GM20431 (cell line): Measurements from ENCODE around the gene NSMCE1.
"Not testable (repeated sequence)": the region's sequence is repeated elsewhere in the genome, so short reads cannot be mapped to it uniquely, and the experiment has no call there.

Source experiments
- in situ Hi-C: fragments of 300-500 bp; cut with MseI, MboI; formaldehyde crosslinking; loops from one replicate; pipeline ENCODE4 v1.15.0; 2020; ENCODE audit warnings: low sequenced_read_pairs; ENCODE audit not compliant: unreplicated experiment

NSMCE1 gene

GRCh38 chr16:27222249-27223225 lies 46.0 kb downstream of the NSMCE1 start:
- in situ Hi-C loops: no loop called here

GRCh38 chr16:27221576-27222248 lies 46.9 kb downstream of the NSMCE1 start:
- in situ Hi-C loops: no loop called here

- in situ Hi-C loops: no loop called here
Observed at GRCh38 chr16:27220991-27221390, 47.6 kb downstream of the NSMCE1 start.

GRCh38 chr16:27220527-27220926 lies 48.0 kb downstream of the NSMCE1 start:
- in situ Hi-C loops: no loop called here

GRCh38 chr16:27220120-27220519 lies 48.5 kb downstream of the NSMCE1 start:
- in situ Hi-C loops: no loop called here

GRCh38 chr16:27219161-27219560 lies 49.4 kb downstream of the NSMCE1 start:
- in situ Hi-C loops: no loop called here

GRCh38 chr16:27218756-27219155 lies 49.8 kb downstream of the NSMCE1 start:
- in situ Hi-C loops: no loop called here

- in situ Hi-C loops: no loop called here
Observed at GRCh38 chr16:27217256-27217655, 51.3 kb downstream of the NSMCE1 start.

- in situ Hi-C loops: no loop called here
Observed at GRCh38 chr16:27216297-27216885, 52.2 kb downstream of the NSMCE1 start.

GRCh38 chr16:27215660-27216059 lies 52.9 kb downstream of the NSMCE1 start:
- in situ Hi-C loops: no loop called here

GRCh38 chr16:27214084-27214961 lies 54.2 kb downstream of the NSMCE1 start:
- in situ Hi-C loops: no loop called here

- in situ Hi-C loops: no loop called here
Observed at GRCh38 chr16:27211026-27211425, 57.5 kb downstream of the NSMCE1 start.

- in situ Hi-C loops: no loop called here
Observed at GRCh38 chr16:27210174-27210573, 58.4 kb downstream of the NSMCE1 start.

GRCh38 chr16:27209591-27209990 lies 59.0 kb downstream of the NSMCE1 start:
- in situ Hi-C loops: no loop called here

- in situ Hi-C loops: no loop called here
Observed at GRCh38 chr16:27208796-27209195, 59.8 kb downstream of the NSMCE1 start.

GRCh38 chr16:27208081-27208680 lies 60.4 kb downstream of the NSMCE1 start:
- in situ Hi-C loops: no loop called here

- in situ Hi-C loops: not testable (repeated sequence)
Observed at GRCh38 chr16:27207121-27207520, 61.5 kb downstream of the NSMCE1 start.

- in situ Hi-C loops: no loop called here
Observed at GRCh38 chr16:27205423-27206065, 63.0 kb downstream of the NSMCE1 start.

- in situ Hi-C loops: no loop called here
Observed at GRCh38 chr16:27204312-27204915, 64.2 kb downstream of the NSMCE1 start.
